Kidney (tissue), 14 donors: ENCODE data around the gene C2CD2. TPM values are rescaled to one million over a fixed set of nuclear protein-coding genes. Genes with fewer than 3 reads are reported as not detected.

ENCODE experiments used
- DNase-seq, 5 donors: peaks; one replicate each; pipeline ENCODE4 v3.0.0-alpha.2; 2013 to 2020
- FAIRE-seq: peaks from 2 replicates; lab custom pipeline; 2012; peaks lifted over from hg19 to GRCh38; lab: Jason Lieb, UNC
- H3K27ac ChIP-seq, 2 donors: one replicate each; pipeline ENCODE4 v1.7.0; 2013; ENCODE audit warnings: low read depth in 2 of 2, low read length in 2 of 2, inconsistent platforms in 1 of 2
- H3K27me3 ChIP-seq: one replicate; pipeline ENCODE4 v1.7.1; 2013; ENCODE audit warnings: low read length, inconsistent platforms; ENCODE audit not compliant: control insufficient read depth, insufficient read depth
- H3K36me3 ChIP-seq, 3 donors: one replicate each; pipeline versions ENCODE4 v1.7.0 to v1.7.1; 2013; ENCODE audit warnings: low read length in 3 of 3, control low read depth in 1 of 3, inconsistent platforms in 1 of 3; ENCODE audit not compliant: insufficient read depth in 3 of 3, control insufficient read depth in 2 of 3
- H3K4me1 ChIP-seq, 3 donors: one replicate each; pipeline versions ENCODE4 v1.7.0 to v1.7.1; 2013; ENCODE audit warnings: low read length in 3 of 3, inconsistent platforms in 1 of 3, low read depth in 1 of 3; ENCODE audit not compliant: control insufficient read depth in 2 of 3, insufficient read depth in 2 of 3
- H3K4me3 ChIP-seq, 3 donors: one replicate each; pipeline versions ENCODE4 v1.7.0 to v1.8.1; 2013; ENCODE audit warnings: low read length in 3 of 3, control low read depth in 1 of 3, inconsistent platforms in 1 of 3
- H3K9ac ChIP-seq, 3 donors: one replicate each; pipeline versions ENCODE4 v1.7.0 to v1.7.1; 2013; ENCODE audit warnings: low read length in 3 of 3, control low read depth in 1 of 3, inconsistent platforms in 1 of 3
- H3K9me3 ChIP-seq, 3 donors: one replicate each; pipeline versions ENCODE4 v1.7.0 to v1.7.1; 2013; ENCODE audit warnings: low read length in 3 of 3, control low read depth in 1 of 3, inconsistent platforms in 1 of 3; ENCODE audit not compliant: control insufficient read depth in 2 of 3, insufficient read depth in 1 of 3
- intact Hi-C: fragments of 100-400 bp; cut with DNase I; formaldehyde crosslinking; loops from one replicate; pipeline ENCODE4 v1.11.1; 2022
- polyA plus RNA-seq: library from polyadenylated mRNA; stranded (reverse); fragments of 350-450 nt; fragmentation: Illumina TruSeq; extraction: RNeasy Lipid Tissue Mini Kit (QIAGEN cat#74804); gene quantifications from one replicate; pipeline ENCODE4 v1.2.3, GENCODE V29; 2014; ENCODE audit warnings: low read depth, low replicate concordance; ENCODE audit not compliant: insufficient read depth
- total RNA-seq: library from RNA; stranded (reverse); fragmentation: NEBNext Ultra II Directional; extraction: Animal tissue kit (Norgen Biotek cat#: 25700); gene quantifications from one replicate; pipeline ENCODE4 v1.2.1, GENCODE V29; 2021
- TF ChIP-seq, protein P1 (sequence below): IDR thresholded peaks from 3 replicates; pipeline ENCODE4 v1.5.1; 2012; ENCODE audit warnings: mild to moderate bottlenecking, moderate library complexity, borderline replicate concordance; ENCODE audit not compliant: insufficient read depth; ENCODE audit errors: extremely low read depth
- donor health status: control.
- donor health status: control.
- donor health status: control.
- donor health status: control.
- donor health status: control.
- donor health status: DM: yes; HTN: yes; CAD: no.
- donor health status: Normal renal cell carcinoma (clear cell type).

The C2CD2 gene
- total and polyA plus RNA-seq, 2 donors from 2014 or later, result 7.6 to 25.6 TPM

GRCh38 chr21:41932576-41933312 is 21.1 kb downstream of the C2CD2 start:
- DNase-seq, result peak in 3 of 5 donors; percentile 57 to 79 (median 58)
- no peak for FAIRE-seq
- Histone ChIP-seq H3K4me3 (no peak overlapping the region), H3K27me3 (no peaks in the 10 kb centered on the region), H3K4me1 (peaks cover 0 to 19% (median 4%) of the 10 kb centered on the region in 3 donors), H3K9ac (no peak overlapping the region), H3K9me3 (no peaks in the 10 kb centered on the region), H3K27ac (peak overlapping the region in 1 of 2 donors; percentile 59), H3K36me3 (no peaks in the 10 kb centered on the region)
- intact Hi-C loops, result no loop called here
- TF ChIP-seq, protein P1, sequence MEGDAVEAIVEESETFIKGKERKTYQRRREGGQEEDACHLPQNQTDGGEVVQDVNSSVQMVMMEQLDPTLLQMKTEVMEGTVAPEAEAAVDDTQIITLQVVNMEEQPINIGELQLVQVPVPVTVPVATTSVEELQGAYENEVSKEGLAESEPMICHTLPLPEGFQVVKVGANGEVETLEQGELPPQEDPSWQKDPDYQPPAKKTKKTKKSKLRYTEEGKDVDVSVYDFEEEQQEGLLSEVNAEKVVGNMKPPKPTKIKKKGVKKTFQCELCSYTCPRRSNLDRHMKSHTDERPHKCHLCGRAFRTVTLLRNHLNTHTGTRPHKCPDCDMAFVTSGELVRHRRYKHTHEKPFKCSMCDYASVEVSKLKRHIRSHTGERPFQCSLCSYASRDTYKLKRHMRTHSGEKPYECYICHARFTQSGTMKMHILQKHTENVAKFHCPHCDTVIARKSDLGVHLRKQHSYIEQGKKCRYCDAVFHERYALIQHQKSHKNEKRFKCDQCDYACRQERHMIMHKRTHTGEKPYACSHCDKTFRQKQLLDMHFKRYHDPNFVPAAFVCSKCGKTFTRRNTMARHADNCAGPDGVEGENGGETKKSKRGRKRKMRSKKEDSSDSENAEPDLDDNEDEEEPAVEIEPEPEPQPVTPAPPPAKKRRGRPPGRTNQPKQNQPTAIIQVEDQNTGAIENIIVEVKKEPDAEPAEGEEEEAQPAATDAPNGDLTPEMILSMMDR, result no peak

DNA sequence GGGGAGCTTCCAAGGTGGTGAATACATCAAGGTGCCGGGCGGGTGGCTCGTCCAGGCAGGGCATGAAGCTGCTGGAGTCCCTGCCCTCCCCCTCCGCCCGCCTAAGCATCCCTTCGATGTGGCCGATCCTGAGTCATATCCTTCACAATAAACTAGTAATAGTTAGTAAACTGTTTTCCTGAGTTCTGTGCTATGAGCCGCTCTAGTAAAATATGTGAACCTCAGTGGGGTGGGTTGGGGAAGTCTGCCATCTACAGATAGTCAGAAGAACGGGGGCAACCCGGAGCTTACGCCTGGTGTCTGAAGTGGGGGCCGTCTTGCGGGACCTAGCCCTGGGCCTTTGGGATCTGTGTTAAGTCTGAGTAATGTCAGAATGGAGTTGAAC is 21.6 kb downstream of the C2CD2 start:
- intact Hi-C loops, result no loop called here
- H3K36me3 ChIP-seq, result no peaks in the 10 kb centered on the region
- H3K9me3 ChIP-seq, result no peaks in the 10 kb centered on the region
- DNase-seq (no peak), FAIRE-seq (no peak)
- H3K4me3 ChIP-seq, result no peak overlapping the region
- no peak overlapping the region for H3K9ac ChIP-seq
- H3K4me1 ChIP-seq, result peaks cover 0 to 19% (median 4%) of the 10 kb centered on the region in 3 donors
- H3K27ac ChIP-seq, result no peak overlapping the region
- TF ChIP-seq, protein P1, result no peak
- no peaks in the 10 kb centered on the region for H3K27me3 ChIP-seq

- peaks cover 0 to 22% (median 4%) of the 10 kb centered on the region in 3 donors for H3K4me1 ChIP-seq
- TF ChIP-seq, protein P1, result no peak
- H3K27ac ChIP-seq, result peak overlapping the region in 1 of 2 donors; percentile 33
- no peak for FAIRE-seq
- no peaks in the 10 kb centered on the region for H3K36me3 ChIP-seq
- no peak overlapping the region for H3K9ac ChIP-seq
- H3K9me3 ChIP-seq, result no peaks in the 10 kb centered on the region
- no peak overlapping the region for H3K4me3 ChIP-seq
- peak in 3 of 5 donors; percentile 64 to 76 (median 75) for DNase-seq
- H3K27me3 ChIP-seq, result no peaks in the 10 kb centered on the region
- intact Hi-C loops, result no loop called here
Measured at GRCh38 chr21:41931041-41931451, 22.8 kb downstream of the C2CD2 start.
